DMS 273 (cell line): ENCODE data around the gene MUC5B.
"Not testable (repeated sequence)": the region's sequence is repeated elsewhere in the genome, so short reads cannot be mapped to it uniquely, and the experiment has no call there.

ENCODE experiments used
- DNase-seq: peaks from one replicate; lab custom pipeline; 2025; ENCODE audit not compliant: unreplicated experiment; lab: John Stamatoyannopoulos, UW

The MUC5B gene

GRCh38 chr11:1242751-1243150, 19.9 kb downstream of the MUC5B start:
- DNase-seq, result not testable (repeated sequence)

- DNase-seq, result not testable (repeated sequence)
These were observed 20.7 kb downstream of the MUC5B start for GRCh38 chr11:1243521-1243920.

GRCh38 chr11:1244557-1244956, 21.7 kb downstream of the MUC5B start:
- DNase-seq, result not testable (repeated sequence)

GRCh38 chr11:1245717-1246116, 22.9 kb downstream of the MUC5B start:
- not testable (repeated sequence) for DNase-seq

- not testable (repeated sequence) for DNase-seq
These were observed 23.4 kb downstream of the MUC5B start for GRCh38 chr11:1246301-1246700.

GRCh38 chr11:1247026-1247425, 24.2 kb downstream of the MUC5B start:
- DNase-seq, result not testable (repeated sequence)

GRCh38 chr11:1248951-1249350, 26.1 kb downstream of the MUC5B start:
- DNase-seq, result not testable (repeated sequence)

GRCh38 chr11:1250411-1250810, 27.5 kb downstream of the MUC5B start:
- not testable (repeated sequence) for DNase-seq

GRCh38 chr11:1251236-1251770, 28.4 kb downstream of the MUC5B start:
- no peak for DNase-seq

- no peak for DNase-seq
These were observed 29.7 kb downstream of the MUC5B start for GRCh38 chr11:1252371-1253102.

GRCh38 chr11:1253103-1253485, 30.2 kb downstream of the MUC5B start:
- DNase-seq, result no peak

- no peak for DNase-seq
These were observed 31.3 kb downstream of the MUC5B start for GRCh38 chr11:1254086-1254648.

GRCh38 chr11:1254733-1255132, 31.9 kb downstream of the MUC5B start:
- no peak for DNase-seq

- no peak for DNase-seq
These were observed 32.3 kb downstream of the MUC5B start for GRCh38 chr11:1255151-1255550.

GRCh38 chr11:1256257-1257045, 33.6 kb downstream of the MUC5B start:
- peak; percentile 20 for DNase-seq

- no peak for DNase-seq
These were observed 34.5 kb downstream of the MUC5B start for GRCh38 chr11:1257366-1257765.

- DNase-seq, result no peak
These were observed 35.0 kb downstream of the MUC5B start for GRCh38 chr11:1257916-1258315.

- DNase-seq, result no peak
These were observed 35.7 kb downstream of the MUC5B start for GRCh38 chr11:1258401-1259075.

GRCh38 chr11:1259076-1259461, 36.2 kb downstream of the MUC5B start:
- no peak for DNase-seq

GRCh38 chr11:1259561-1259960, 36.7 kb downstream of the MUC5B start:
- no peak for DNase-seq

- DNase-seq, result peak; percentile 49
These were observed 37.2 kb downstream of the MUC5B start for GRCh38 chr11:1260023-1260501.
